Trophoblast cell (in vitro differentiated cells and primary cell): Measurements from ENCODE around the gene TUBGCP5.

Experiments used
- DNase-seq, 2 donors: peaks; one replicate each; pipeline ENCODE4 v3.0.0-alpha.2; 2016
- H2AFZ ChIP-seq: 2 replicates; pipeline ENCODE4 v1.6.1; 2013; ENCODE audit warnings: low read length, moderate library complexity, mild to moderate bottlenecking; ENCODE audit not compliant: insufficient read depth, poor library complexity
- H2AK5ac ChIP-seq: 2 replicates; pipeline ENCODE4 v1.6.1; 2013; ENCODE audit warnings: mild to moderate bottlenecking, low read length
- H2BK120ac ChIP-seq: 2 replicates; pipeline ENCODE4 v1.6.1; 2013; ENCODE audit warnings: low read length, mild to moderate bottlenecking, moderate library complexity; ENCODE audit not compliant: insufficient read depth, poor library complexity
- H2BK12ac ChIP-seq: 2 replicates; pipeline ENCODE4 v1.6.1; 2013; ENCODE audit warnings: mild to moderate bottlenecking, low read length, moderate library complexity
- H2BK5ac ChIP-seq: 2 replicates; pipeline ENCODE4 v1.6.1; 2013; ENCODE audit warnings: low read length, low read depth, moderate library complexity, mild to moderate bottlenecking; ENCODE audit not compliant: poor library complexity
- H3K14ac ChIP-seq: 2 replicates; pipeline ENCODE4 v1.6.1; 2013; ENCODE audit warnings: mild to moderate bottlenecking, low read length
- H3K18ac ChIP-seq: 2 replicates; pipeline ENCODE4 v1.6.1; 2013; ENCODE audit warnings: mild to moderate bottlenecking, low read length
- H3K23ac ChIP-seq: 2 replicates; pipeline ENCODE4 v1.6.1; 2013; ENCODE audit warnings: low read length
- H3K27ac ChIP-seq: 2 replicates; pipeline ENCODE4 v1.5.1; 2013; ENCODE audit warnings: low read depth, mild to moderate bottlenecking, inconsistent platforms, low read length, moderate library complexity
- H3K27me3 ChIP-seq: 2 replicates; pipeline ENCODE4 v1.6.1; 2013; ENCODE audit warnings: inconsistent platforms, mild to moderate bottlenecking, low read length, moderate library complexity; ENCODE audit not compliant: insufficient read depth
- H3K36me3 ChIP-seq, 2 experiments: 1 replicate in 1 of 2; 2 replicates in 1 of 2; pipeline ENCODE4 v1.6.1; 2013; ENCODE audit warnings: low read length in 2 of 2, mild to moderate bottlenecking in 2 of 2, moderate library complexity in 1 of 2; ENCODE audit not compliant: insufficient read depth in 2 of 2, control insufficient read depth in 1 of 2
- H3K4ac ChIP-seq: 2 replicates; pipeline ENCODE4 v1.6.1; 2013; ENCODE audit warnings: low read depth, mild to moderate bottlenecking, low read length, moderate library complexity
- H3K4me1 ChIP-seq, 2 experiments: 1 replicate in 1 of 2; 2 replicates in 1 of 2; pipeline ENCODE4 v1.6.1; 2013; ENCODE audit warnings: low read length in 2 of 2, mild to moderate bottlenecking in 2 of 2, moderate library complexity in 1 of 2; ENCODE audit not compliant: insufficient read depth in 2 of 2, control insufficient read depth in 1 of 2
- H3K4me2 ChIP-seq: 2 replicates; pipeline ENCODE4 v1.6.1; 2013; ENCODE audit warnings: inconsistent platforms, mild to moderate bottlenecking, low read length, moderate library complexity
- H3K4me3 ChIP-seq: 2 replicates; pipeline ENCODE4 v1.5.1; 2013; ENCODE audit warnings: mild to moderate bottlenecking, low read depth, low read length, inconsistent platforms
- H3K79me1 ChIP-seq: one replicate; pipeline ENCODE4 v1.6.1; 2013; ENCODE audit warnings: low read length
- H3K79me2 ChIP-seq: 2 replicates; pipeline ENCODE4 v1.6.1; 2013; ENCODE audit warnings: low read length, mild to moderate bottlenecking; ENCODE audit not compliant: control insufficient read depth, insufficient read depth, poor library complexity
- H3K9ac ChIP-seq: 2 replicates; pipeline ENCODE4 v1.6.1; 2013; ENCODE audit warnings: mild to moderate bottlenecking, low read length
- H3K9me3 ChIP-seq: 2 replicates; pipeline ENCODE4 v1.6.1; 2013; ENCODE audit warnings: low read depth, mild to moderate bottlenecking, control low read depth, inconsistent platforms, low read length; ENCODE audit not compliant: insufficient read depth
- H4K12ac ChIP-seq: 2 replicates; pipeline ENCODE4 v1.6.1; 2013; ENCODE audit warnings: low read depth, mild to moderate bottlenecking, low read length, moderate library complexity
- H4K8ac ChIP-seq: 2 replicates; pipeline ENCODE4 v1.6.1; 2013; ENCODE audit warnings: low read depth, mild to moderate bottlenecking, low read length, moderate library complexity
- H4K91ac ChIP-seq: one replicate; pipeline ENCODE4 v1.6.1; 2013; ENCODE audit warnings: low read depth, mild to moderate bottlenecking, low read length, moderate library complexity
- WGBS: extraction: QIAGEN DNeasy Blood & Tissue Kit; methylation state at CpG from one replicate; pipeline ENCODE4 v1.1.7; 2013; ENCODE audit warnings: missing lambda C conversion rate; ENCODE audit not compliant: insufficient read length, insufficient coverage; ENCODE audit errors: extremely low coverage; 5-methylcytosine and 5-hydroxymethylcytosine counted together

The TUBGCP5 gene

DNA sequence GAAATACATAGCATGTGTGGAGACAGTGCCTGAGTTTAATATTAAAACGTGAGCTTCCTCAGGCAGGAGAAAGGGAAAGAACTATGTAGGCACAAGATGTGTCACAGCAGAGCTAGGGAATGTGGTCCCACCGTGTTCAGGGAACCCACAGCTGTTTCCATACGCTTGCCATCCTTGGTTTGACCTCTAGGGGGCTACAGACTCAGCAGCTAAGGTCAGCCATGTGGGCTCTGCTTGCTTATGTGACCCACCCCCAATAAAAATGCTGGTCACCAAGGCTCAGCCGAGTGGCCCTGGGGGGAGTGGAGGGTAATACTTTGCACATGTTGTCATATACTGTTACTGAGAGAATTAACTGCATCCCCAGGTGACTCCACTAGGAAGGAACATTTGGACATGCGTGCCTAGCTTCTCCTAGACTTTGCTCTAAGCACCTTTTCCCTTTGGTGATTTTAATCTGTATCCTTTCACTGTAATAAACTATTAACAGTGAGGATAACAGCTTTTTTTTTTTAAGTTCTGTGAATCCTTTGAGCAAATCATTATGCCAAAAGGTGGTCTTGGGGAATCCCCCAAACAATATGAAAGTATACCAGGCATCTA, 3.3 kb downstream of the TUBGCP5 start:
- Histone ChIP-seq H3K36me3 (peaks cover 13 to 20% of the 10 kb centered on the region in 2 experiments), H3K4me3 (no peak overlapping the region), H2AFZ (no peak overlapping the region), H4K8ac (no peak overlapping the region), H3K14ac (no peak overlapping the region), H3K23ac (no peak overlapping the region), H3K18ac (no peak overlapping the region), H3K27me3 (no peaks in the 10 kb centered on the region), H4K12ac (no peak overlapping the region), H3K4ac (no peak overlapping the region), H2BK12ac (no peak overlapping the region), H3K79me1 (peaks cover 8% of the 10 kb centered on the region), H3K79me2 (peaks cover 5% of the 10 kb centered on the region), H3K4me2 (no peak overlapping the region), H4K91ac (no peak overlapping the region), H3K4me1 (peaks cover 0 to 3% of the 10 kb centered on the region in 2 experiments), H3K9ac (no peak overlapping the region), H2AK5ac (no peak overlapping the region), H2BK5ac (no peak overlapping the region), H2BK120ac (no peak overlapping the region), H3K27ac (no peak overlapping the region), H3K9me3 (no peaks in the 10 kb centered on the region)
- peak; percentile 66 to 88 for DNase-seq
- no CpG with 5 or more reads among the region's 5 CpGs for WGBS

DNA sequence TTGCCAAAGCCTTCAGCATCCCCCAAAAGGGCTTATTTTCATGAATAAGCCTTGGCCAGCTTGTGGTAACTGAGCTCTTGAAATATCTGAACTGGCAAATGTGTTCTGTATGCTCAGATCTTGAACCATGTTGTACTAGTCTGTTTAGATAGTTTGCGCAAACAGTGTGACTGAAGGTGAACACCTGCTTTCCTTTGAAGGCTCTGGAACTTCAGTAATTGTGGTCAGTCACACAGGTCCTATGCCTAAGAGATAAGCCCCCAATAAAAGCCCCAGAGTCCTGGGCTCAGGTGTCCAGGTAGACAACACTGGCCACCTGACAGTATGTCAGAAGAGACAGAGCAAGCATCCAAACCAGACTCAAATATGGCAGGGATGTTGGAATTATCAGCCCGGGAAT, 5.4 kb downstream of the TUBGCP5 start:
- Histone ChIP-seq H2BK120ac (no peak overlapping the region), H3K4me1 (no peaks in the 10 kb centered on the region), H3K27me3 (no peaks in the 10 kb centered on the region), H3K14ac (no peak overlapping the region), H3K79me1 (peaks cover under 1% of the 10 kb centered on the region), H3K79me2 (peaks cover under 1% of the 10 kb centered on the region), H3K4me2 (no peak overlapping the region), H3K4me3 (no peak overlapping the region), H4K12ac (no peak overlapping the region), H3K9ac (no peak overlapping the region), H2AK5ac (no peak overlapping the region), H3K9me3 (no peaks in the 10 kb centered on the region), H2BK5ac (no peak overlapping the region), H3K23ac (no peak overlapping the region), H3K4ac (no peak overlapping the region), H2BK12ac (no peak overlapping the region), H3K27ac (no peak overlapping the region), H3K36me3 (peaks cover 25 to 32% of the 10 kb centered on the region in 2 experiments), H3K18ac (no peak overlapping the region), H4K91ac (no peak overlapping the region), H2AFZ (no peak overlapping the region), H4K8ac (no peak overlapping the region)
- no peak for DNase-seq
- no CpG with 5 or more reads among the region's 2 CpGs for WGBS

DNA sequence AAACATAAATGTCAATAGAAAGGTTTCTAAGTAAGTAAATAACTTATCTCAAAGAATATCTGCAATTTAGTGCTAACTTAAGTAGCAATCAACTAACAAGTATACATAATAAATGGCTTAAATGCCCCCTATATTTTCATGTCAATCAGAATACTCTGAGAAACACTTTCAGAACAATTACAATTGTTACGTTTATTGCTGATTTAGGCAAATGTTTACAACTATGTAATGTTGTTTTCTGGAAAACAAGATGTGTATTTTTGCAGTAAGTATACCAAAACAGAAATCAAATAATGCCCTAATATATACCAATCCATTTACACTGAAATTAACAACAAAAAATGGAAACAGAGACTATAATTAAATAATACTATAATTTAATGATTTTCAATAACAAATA, 13.2 kb downstream of the TUBGCP5 start:
- H3K4me3 ChIP-seq = no peak overlapping the region
- no peak overlapping the region for H4K12ac ChIP-seq
- H3K27ac ChIP-seq = no peak overlapping the region
- no CpG with 5 or more reads among the region's 1 CpG for WGBS
- no peak overlapping the region for H3K18ac ChIP-seq
- no peaks in the 10 kb centered on the region for H3K27me3 ChIP-seq
- H2BK12ac ChIP-seq = no peak overlapping the region
- no peak for DNase-seq
- no peaks in the 10 kb centered on the region for H3K4me1 ChIP-seq
- no peaks in the 10 kb centered on the region for H3K9me3 ChIP-seq
- H3K14ac ChIP-seq = no peak overlapping the region
- no peak overlapping the region for H2BK120ac ChIP-seq
- no peak overlapping the region for H4K8ac ChIP-seq
- H3K9ac ChIP-seq = no peak overlapping the region
- no peak overlapping the region for H2AK5ac ChIP-seq
- no peak overlapping the region for H3K23ac ChIP-seq
- H2BK5ac ChIP-seq = no peak overlapping the region
- H3K79me2 ChIP-seq = no peaks in the 10 kb centered on the region
- no peak overlapping the region for H3K4me2 ChIP-seq
- H2AFZ ChIP-seq = no peak overlapping the region
- H4K91ac ChIP-seq = no peak overlapping the region
- H3K36me3 ChIP-seq = peaks cover 27 to 45% of the 10 kb centered on the region in 2 experiments
- no peaks in the 10 kb centered on the region for H3K79me1 ChIP-seq
- no peak overlapping the region for H3K4ac ChIP-seq

DNA sequence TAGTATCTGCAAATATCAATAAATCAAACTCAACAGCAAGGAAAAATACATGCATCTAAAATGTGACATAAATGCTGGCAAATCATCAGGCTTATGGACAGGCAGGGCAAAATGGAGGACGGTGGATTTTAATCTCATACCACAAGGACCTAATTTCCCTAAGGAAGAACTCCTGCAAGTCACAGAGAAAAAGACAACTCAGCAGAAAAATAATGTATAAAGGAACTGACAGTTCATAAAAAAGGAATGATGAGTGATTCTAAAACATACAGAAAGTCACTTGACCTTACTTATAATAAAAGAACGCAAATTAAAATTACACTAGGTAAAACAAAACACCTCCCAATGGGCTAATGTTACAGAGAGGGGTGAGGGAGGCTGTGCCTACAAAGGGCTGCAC, 17.2 kb downstream of the TUBGCP5 start:
- no peak for DNase-seq
- Histone ChIP-seq H3K4me1 (no peaks in the 10 kb centered on the region), H3K9me3 (no peaks in the 10 kb centered on the region), H3K23ac (no peak overlapping the region), H3K9ac (no peak overlapping the region), H4K12ac (no peak overlapping the region), H2BK120ac (no peak overlapping the region), H2BK5ac (no peak overlapping the region), H3K79me2 (no peaks in the 10 kb centered on the region), H3K27ac (no peak overlapping the region), H3K14ac (no peak overlapping the region), H3K4me3 (no peak overlapping the region), H3K4ac (no peak overlapping the region), H3K79me1 (no peaks in the 10 kb centered on the region), H3K27me3 (no peaks in the 10 kb centered on the region), H4K8ac (no peak overlapping the region), H4K91ac (no peak overlapping the region), H2AFZ (no peak overlapping the region), H3K18ac (no peak overlapping the region), H2AK5ac (no peak overlapping the region), H3K4me2 (no peak overlapping the region), H3K36me3 (peaks cover 28 to 42% of the 10 kb centered on the region in 2 experiments), H2BK12ac (no peak overlapping the region)
- WGBS = no CpG with 5 or more reads among the region's 2 CpGs
